Left ventricle myocardium inferior (tissue), 1 donor: ENCODE data around the gene ITPRID2. TPM values are rescaled to one million over a fixed set of nuclear protein-coding genes. Genes with fewer than 3 reads are reported as not detected.

Experiments
- DNase-seq: peaks from one replicate; pipeline ENCODE4 v3.0.0-alpha.2; 2020
- H3K27ac ChIP-seq: fragments of 200-600 bp; replicated peaks from 2 replicates; pipeline ENCODE4 v1.8.0; 2021
- H3K27me3 ChIP-seq: fragments of 200-600 bp; 2 replicates; pipeline ENCODE4 v1.8.0; 2021; ENCODE audit warnings: low read depth
- H3K36me3 ChIP-seq: fragments of 200-600 bp; 2 replicates; pipeline ENCODE4 v1.8.0; 2021
- H3K4me1 ChIP-seq: fragments of 200-600 bp; 2 replicates; pipeline ENCODE4 v1.8.0; 2021
- H3K4me3 ChIP-seq: fragments of 200-600 bp; 2 replicates; pipeline ENCODE4 v1.8.0; 2021; ENCODE audit warnings: mild to moderate bottlenecking, moderate library complexity
- H3K9me3 ChIP-seq: fragments of 200-600 bp; replicated peaks from 2 replicates; pipeline ENCODE4 v1.8.0; 2021
- CTCF ChIP-seq: fragments of 200-600 bp; IDR thresholded peaks from 2 replicates; pipeline ENCODE4 v1.8.0; 2021; ENCODE audit warnings: antibody characterized with exemption, mild to moderate bottlenecking, borderline replicate concordance
- intact Hi-C: fragments of 100-400 bp; cut with micrococcal nuclease; formaldehyde crosslinking; loops from one replicate; pipeline ENCODE4 v1.11.0; 2022
- total RNA-seq: library from RNA; stranded (reverse); fragmentation: NEBNext Ultra II Directional; extraction: Animal tissue kit (Norgen Biotek cat#: 25700); gene quantifications from one replicate; pipeline ENCODE4 v1.2.1, GENCODE V29; 2021
- donor health status: DM: no; HTN: yes; CAD: no; lungs with severe emphysema.

The ITPRID2 gene
- total RNA-seq, 1 donor from 2014 or later: 76.0 TPM

GRCh38 chr2:181915102-181915501, 23.6 kb downstream of the ITPRID2 start:
- no peaks in the 10 kb centered on the region for H3K27me3 ChIP-seq
- DNase-seq: no peak
- peaks cover 9% of the 10 kb centered on the region for H3K4me1 ChIP-seq
- H3K9me3 ChIP-seq: no peaks in the 10 kb centered on the region
- TF ChIP-seq CTCF: no peak
- H3K27ac ChIP-seq: no peak overlapping the region
- H3K4me3 ChIP-seq: no peak overlapping the region
- intact Hi-C loops: no loop called here
- H3K36me3 ChIP-seq: peaks cover 98% of the 10 kb centered on the region

GRCh38 chr2:181916726-181917718, 25.5 kb downstream of the ITPRID2 start:
- no peak for TF ChIP-seq CTCF
- peaks cover 100% of the 10 kb centered on the region for H3K36me3 ChIP-seq

DNA sequence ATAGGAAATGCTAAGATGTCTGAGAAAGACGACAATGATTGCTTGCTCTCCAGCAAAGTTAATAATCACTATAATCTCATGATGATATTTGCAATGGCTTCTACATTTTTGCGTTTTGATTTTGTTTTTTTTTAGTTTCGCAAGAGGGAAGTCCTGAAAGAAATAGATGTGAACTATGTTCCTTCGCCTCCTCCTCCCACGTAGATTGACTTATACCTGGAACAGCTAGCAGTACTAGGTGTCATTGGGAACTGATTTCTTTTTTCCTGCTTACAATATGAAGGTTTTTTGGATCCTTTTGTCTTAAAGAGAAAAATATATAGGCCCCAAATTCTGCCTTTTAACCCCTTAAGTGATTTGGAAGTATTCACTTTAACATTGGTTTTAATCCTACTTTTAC, 26.7 kb downstream of the ITPRID2 start:
- no peak for DNase-seq
- TF ChIP-seq CTCF: no peak
- H3K9me3 ChIP-seq: no peaks in the 10 kb centered on the region
- no peaks in the 10 kb centered on the region for H3K4me1 ChIP-seq
- H3K36me3 ChIP-seq: peaks cover 100% of the 10 kb centered on the region
- H3K4me3 ChIP-seq: no peak overlapping the region
- H3K27ac ChIP-seq: no peak overlapping the region
- intact Hi-C loops: no loop called here
- H3K27me3 ChIP-seq: no peaks in the 10 kb centered on the region

More at GRCh38 chr2:181916726-181917718, 25.5 kb downstream of the ITPRID2 start:
- DNase-seq: no peak
- Histone ChIP-seq H3K9me3 (no peaks in the 10 kb centered on the region), H3K27ac (no peak overlapping the region), H3K27me3 (no peaks in the 10 kb centered on the region), H3K4me3 (no peak overlapping the region), H3K4me1 (no peaks in the 10 kb centered on the region)
- intact Hi-C loops: no loop called here

- Histone ChIP-seq H3K27ac (no peak overlapping the region), H3K36me3 (peaks cover 80% of the 10 kb centered on the region), H3K9me3 (no peaks in the 10 kb centered on the region), H3K4me1 (peaks cover 27% of the 10 kb centered on the region), H3K4me3 (no peak overlapping the region), H3K27me3 (no peaks in the 10 kb centered on the region)
- intact Hi-C loops: no loop called here
- no peak for TF ChIP-seq CTCF
- no peak for DNase-seq
Measured at GRCh38 chr2:181923121-181923520, 31.6 kb downstream of the ITPRID2 start.

- H3K4me3 ChIP-seq: no peak overlapping the region
- no peak overlapping the region for H3K27ac ChIP-seq
- DNase-seq: no peak
- no peak for TF ChIP-seq CTCF
- peaks cover 77% of the 10 kb centered on the region for H3K36me3 ChIP-seq
- no peaks in the 10 kb centered on the region for H3K27me3 ChIP-seq
- H3K4me1 ChIP-seq: peaks cover 27% of the 10 kb centered on the region
- intact Hi-C loops: no loop called here
- no peaks in the 10 kb centered on the region for H3K9me3 ChIP-seq
Measured at GRCh38 chr2:181924336-181924735, 32.8 kb downstream of the ITPRID2 start.
